Liver (tissue), 9 donors: ENCODE results near the gene MEP1A. TPM values are rescaled to one million over a fixed set of nuclear protein-coding genes. Genes with fewer than 3 reads are reported as not detected.

Source experiments
- DNase-seq: peaks from one replicate; pipeline ENCODE4 v3.0.0-alpha.2; 2017; ENCODE audit warnings: low spot score
- H3K27ac ChIP-seq, 2 donors: one replicate each; pipeline ENCODE4 v1.7.0; 2013; ENCODE audit warnings: inconsistent platforms in 2 of 2, low read length in 2 of 2, control low read depth in 1 of 2, low read depth in 1 of 2, mild to moderate bottlenecking in 1 of 2
- H3K27me3 ChIP-seq, 4 donors: one replicate each; pipeline versions ENCODE4 v1.6.1 to v1.7.0; 2013; ENCODE audit warnings: low read length in 3 of 4, inconsistent platforms in 1 of 4, mild to moderate bottlenecking in 1 of 4, moderate library complexity in 1 of 4; ENCODE audit not compliant: control insufficient read depth in 4 of 4, insufficient read depth in 4 of 4
- H3K36me3 ChIP-seq, 4 donors: one replicate each; pipeline versions ENCODE4 v1.6.1 to v1.7.0; 2013; ENCODE audit warnings: low read length in 3 of 4, mild to moderate bottlenecking in 3 of 4, low read depth in 1 of 4, moderate library complexity in 1 of 4; ENCODE audit not compliant: control insufficient read depth in 4 of 4, insufficient read depth in 3 of 4
- H3K4me1 ChIP-seq, 4 donors: one replicate each; pipeline versions ENCODE4 v1.6.1 to v1.7.0; 2013; ENCODE audit warnings: low read length in 3 of 4, mild to moderate bottlenecking in 3 of 4, moderate library complexity in 1 of 4; ENCODE audit not compliant: control insufficient read depth in 4 of 4, insufficient read depth in 4 of 4
- H3K4me3 ChIP-seq, 3 donors: one replicate each; pipeline versions ENCODE4 v1.6.1 to v1.7.0; 2013; ENCODE audit warnings: low read length in 3 of 3, control low read depth in 1 of 3, low read depth in 1 of 3, mild to moderate bottlenecking in 1 of 3
- H3K9ac ChIP-seq, 2 donors: one replicate each; pipeline ENCODE4 v1.7.0; 2013; ENCODE audit warnings: low read length in 2 of 2, mild to moderate bottlenecking in 2 of 2, moderate library complexity in 2 of 2, control low read depth in 1 of 2, low read depth in 1 of 2
- H3K9me3 ChIP-seq, 4 donors: one replicate each; pipeline versions ENCODE4 v1.6.1 to v1.7.0; 2013; ENCODE audit warnings: low read length in 3 of 4; ENCODE audit not compliant: control insufficient read depth in 4 of 4
- EGR1 ChIP-seq, 2 donors: IDR thresholded peaks; 2 replicates each; pipeline ENCODE4 v1.6.1; 2016 to 2018; ENCODE audit warnings: antibody characterized with exemption in 2 of 2, low read depth in 2 of 2
- FOXA1 ChIP-seq: IDR thresholded peaks from 2 replicates; pipeline ENCODE4 v1.6.1; 2016; ENCODE audit warnings: antibody characterized with exemption
- FOXA2 ChIP-seq: IDR thresholded peaks from 2 replicates; pipeline ENCODE4 v1.6.1; 2016; ENCODE audit warnings: antibody characterized with exemption
- GABPA ChIP-seq, 2 donors: IDR thresholded peaks in 1 of 2; conservative IDR thresholded peaks in 1 of 2; 2 replicates each; pipeline ENCODE4 v1.6.1; 2016; ENCODE audit warnings: antibody characterized with exemption in 2 of 2, mild to moderate bottlenecking in 1 of 2, moderate library complexity in 1 of 2
- HNF4A ChIP-seq, 2 donors: conservative IDR thresholded peaks; 2 replicates each; pipeline ENCODE4 v1.6.1; 2016; ENCODE audit warnings: antibody characterized with exemption in 2 of 2, mild to moderate bottlenecking in 2 of 2
- HNF4G ChIP-seq: IDR thresholded peaks from 2 replicates; pipeline ENCODE4 v1.6.1; 2016; ENCODE audit warnings: antibody characterized with exemption
- JUND ChIP-seq, 2 donors: IDR thresholded peaks; 2 replicates each; pipeline ENCODE4 v1.6.1; 2016; ENCODE audit warnings: antibody characterized with exemption in 2 of 2
- RXRA ChIP-seq, 2 donors: IDR thresholded peaks; 2 replicates each; pipeline ENCODE4 v1.6.1; 2017 to 2018; ENCODE audit warnings: antibody characterized with exemption in 2 of 2, mild to moderate bottlenecking in 1 of 2
- SP1 ChIP-seq: IDR thresholded peaks from 2 replicates; pipeline ENCODE4 v1.6.1; 2018; ENCODE audit warnings: antibody characterized with exemption, mild to moderate bottlenecking
- TAF1 ChIP-seq: conservative IDR thresholded peaks from 2 replicates; pipeline ENCODE4 v1.6.1; 2016; ENCODE audit warnings: antibody characterized with exemption, mild to moderate bottlenecking
- WGBS: extraction: QIAGEN DNeasy Blood & Tissue Kit; methylation state at CpG from one replicate; pipeline ENCODE4 v1.1.7; 2013; 5-methylcytosine and 5-hydroxymethylcytosine counted together
- polyA plus RNA-seq, 2 donors: library from polyadenylated mRNA; stranded (reverse) in 1 of 2; unstranded in 1 of 2; fragments of 200-250 nt in 1 of 2; fragments of >200 nt in 1 of 2; fragmentation: Nextera tagmentation in 1 of 2; extraction: Ambion mirVana in 1 of 2; gene quantifications; one replicate each; pipeline versions ENCODE4 v1.2.1 to v1.2.3, GENCODE V29; 2013 to 2015
- total RNA-seq, 2 donors: library from RNA; depleted of rRNA; stranded (reverse); fragments of >200 nt; gene quantifications; one replicate each; pipeline ENCODE4 v1.2.3, GENCODE V29; 2014
- TF ChIP-seq, protein P1 (sequence below): IDR thresholded peaks from 2 replicates; pipeline ENCODE4 v1.6.1; 2016; ENCODE audit warnings: antibody characterized with exemption
- TF ChIP-seq, protein P2 (sequence below): IDR thresholded peaks from 2 replicates; pipeline ENCODE4 v1.6.1; 2016; ENCODE audit warnings: antibody characterized with exemption, mild to moderate bottlenecking
- TF ChIP-seq, protein P3 (sequence below): IDR thresholded peaks from 2 replicates; pipeline ENCODE4 v1.6.1; 2016; ENCODE audit warnings: antibody characterized with exemption
- TF ChIP-seq, protein P4 (sequence below): IDR thresholded peaks from 2 replicates; pipeline ENCODE4 v1.6.1; 2016; ENCODE audit warnings: antibody characterized with exemption
- donor health status: healthy.
- donor health status: healthy.
- donor health status: healthy.
- donor health status: healthy.
- donor health status: healthy.

Gene MEP1A
- total and polyA plus RNA-seq, 4 donors = 0.01 to 1.8 (median 0.08) TPM; not detected in 1

- Histone ChIP-seq H3K9ac (no peak overlapping the region), H3K27me3 (no peaks in the 10 kb centered on the region), H3K27ac (no peak overlapping the region), H3K36me3 (no peaks in the 10 kb centered on the region), H3K4me1 (no peaks in the 10 kb centered on the region), H3K9me3 (no peaks in the 10 kb centered on the region), H3K4me3 (no peak overlapping the region)
- TF ChIP-seq JUND (IDR thresholded peaks at IDR 0.05) (no peak), FOXA2 (no peak), EGR1 (IDR thresholded peaks at IDR 0.05; ENCODE audit: low read depth in 2 of 2) (no peak), RXRA (IDR thresholded peaks at IDR 0.05) (no peak), HNF4G (no peak), GABPA (IDR thresholded peaks at IDR 0.05 in 1 of 2, conservative IDR thresholded peaks at IDR 0.05 in 1 of 2) (no peak), TAF1 (no peak), SP1 (no peak), FOXA1 (no peak)
- TF ChIP-seq, protein P1, sequence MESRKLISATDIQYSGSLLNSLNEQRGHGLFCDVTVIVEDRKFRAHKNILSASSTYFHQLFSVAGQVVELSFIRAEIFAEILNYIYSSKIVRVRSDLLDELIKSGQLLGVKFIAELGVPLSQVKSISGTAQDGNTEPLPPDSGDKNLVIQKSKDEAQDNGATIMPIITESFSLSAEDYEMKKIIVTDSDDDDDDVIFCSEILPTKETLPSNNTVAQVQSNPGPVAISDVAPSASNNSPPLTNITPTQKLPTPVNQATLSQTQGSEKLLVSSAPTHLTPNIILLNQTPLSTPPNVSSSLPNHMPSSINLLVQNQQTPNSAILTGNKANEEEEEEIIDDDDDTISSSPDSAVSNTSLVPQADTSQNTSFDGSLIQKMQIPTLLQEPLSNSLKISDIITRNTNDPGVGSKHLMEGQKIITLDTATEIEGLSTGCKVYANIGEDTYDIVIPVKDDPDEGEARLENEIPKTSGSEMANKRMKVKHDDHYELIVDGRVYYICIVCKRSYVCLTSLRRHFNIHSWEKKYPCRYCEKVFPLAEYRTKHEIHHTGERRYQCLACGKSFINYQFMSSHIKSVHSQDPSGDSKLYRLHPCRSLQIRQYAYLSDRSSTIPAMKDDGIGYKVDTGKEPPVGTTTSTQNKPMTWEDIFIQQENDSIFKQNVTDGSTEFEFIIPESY = no peak
- TF ChIP-seq, protein P2, sequence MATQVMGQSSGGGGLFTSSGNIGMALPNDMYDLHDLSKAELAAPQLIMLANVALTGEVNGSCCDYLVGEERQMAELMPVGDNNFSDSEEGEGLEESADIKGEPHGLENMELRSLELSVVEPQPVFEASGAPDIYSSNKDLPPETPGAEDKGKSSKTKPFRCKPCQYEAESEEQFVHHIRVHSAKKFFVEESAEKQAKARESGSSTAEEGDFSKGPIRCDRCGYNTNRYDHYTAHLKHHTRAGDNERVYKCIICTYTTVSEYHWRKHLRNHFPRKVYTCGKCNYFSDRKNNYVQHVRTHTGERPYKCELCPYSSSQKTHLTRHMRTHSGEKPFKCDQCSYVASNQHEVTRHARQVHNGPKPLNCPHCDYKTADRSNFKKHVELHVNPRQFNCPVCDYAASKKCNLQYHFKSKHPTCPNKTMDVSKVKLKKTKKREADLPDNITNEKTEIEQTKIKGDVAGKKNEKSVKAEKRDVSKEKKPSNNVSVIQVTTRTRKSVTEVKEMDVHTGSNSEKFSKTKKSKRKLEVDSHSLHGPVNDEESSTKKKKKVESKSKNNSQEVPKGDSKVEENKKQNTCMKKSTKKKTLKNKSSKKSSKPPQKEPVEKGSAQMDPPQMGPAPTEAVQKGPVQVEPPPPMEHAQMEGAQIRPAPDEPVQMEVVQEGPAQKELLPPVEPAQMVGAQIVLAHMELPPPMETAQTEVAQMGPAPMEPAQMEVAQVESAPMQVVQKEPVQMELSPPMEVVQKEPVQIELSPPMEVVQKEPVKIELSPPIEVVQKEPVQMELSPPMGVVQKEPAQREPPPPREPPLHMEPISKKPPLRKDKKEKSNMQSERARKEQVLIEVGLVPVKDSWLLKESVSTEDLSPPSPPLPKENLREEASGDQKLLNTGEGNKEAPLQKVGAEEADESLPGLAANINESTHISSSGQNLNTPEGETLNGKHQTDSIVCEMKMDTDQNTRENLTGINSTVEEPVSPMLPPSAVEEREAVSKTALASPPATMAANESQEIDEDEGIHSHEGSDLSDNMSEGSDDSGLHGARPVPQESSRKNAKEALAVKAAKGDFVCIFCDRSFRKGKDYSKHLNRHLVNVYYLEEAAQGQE = no peak
- TF ChIP-seq, protein P3, sequence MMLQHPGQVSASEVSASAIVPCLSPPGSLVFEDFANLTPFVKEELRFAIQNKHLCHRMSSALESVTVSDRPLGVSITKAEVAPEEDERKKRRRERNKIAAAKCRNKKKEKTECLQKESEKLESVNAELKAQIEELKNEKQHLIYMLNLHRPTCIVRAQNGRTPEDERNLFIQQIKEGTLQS = no peak
- no peak for DNase-seq
- 89% methylated on average over 4 of the region's 4 CpGs for WGBS
These were observed 3.5 kb upstream of the MEP1A start for GRCh38 chr6:46789434-46790354.

DNA sequence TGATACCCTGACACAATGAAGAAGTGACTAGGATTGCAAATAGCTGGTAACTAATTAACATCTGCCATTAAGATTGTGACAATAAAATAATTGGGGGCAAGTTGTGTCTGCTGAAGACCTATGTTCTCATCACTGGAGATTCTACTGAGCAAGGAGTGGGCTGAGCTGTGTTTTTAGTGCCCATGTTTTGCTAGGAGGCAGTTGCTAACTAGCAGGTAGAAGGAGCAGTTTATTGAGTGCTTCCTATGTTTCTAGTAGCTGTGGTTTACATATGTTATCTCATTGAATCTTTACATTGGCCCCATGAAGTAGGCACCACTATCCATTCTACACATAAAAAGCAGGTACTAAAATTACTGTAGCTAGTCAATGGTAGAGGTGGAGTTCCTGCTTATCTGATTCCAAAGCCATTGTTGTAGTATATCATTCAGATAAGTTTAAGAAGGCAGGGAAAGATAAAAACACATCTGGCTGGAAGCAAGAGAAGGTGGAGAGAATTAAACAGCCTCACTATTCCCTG lies 2.8 kb upstream of the MEP1A start:
- Histone ChIP-seq H3K36me3 (no peaks in the 10 kb centered on the region), H3K4me3 (no peak overlapping the region), H3K27ac (no peak overlapping the region), H3K9me3 (no peaks in the 10 kb centered on the region), H3K27me3 (no peaks in the 10 kb centered on the region), H3K4me1 (no peaks in the 10 kb centered on the region), H3K9ac (no peak overlapping the region)
- TF ChIP-seq JUND (IDR thresholded peaks at IDR 0.05) (no peak), HNF4A (conservative IDR thresholded peaks at IDR 0.05) (no peak), SP1 (no peak)
- TF ChIP-seq, protein P1 = no peak
- TF ChIP-seq, protein P4, sequence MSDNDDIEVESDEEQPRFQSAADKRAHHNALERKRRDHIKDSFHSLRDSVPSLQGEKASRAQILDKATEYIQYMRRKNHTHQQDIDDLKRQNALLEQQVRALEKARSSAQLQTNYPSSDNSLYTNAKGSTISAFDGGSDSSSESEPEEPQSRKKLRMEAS = no peak
- DNase-seq = no peak
